ENCODE measurements around the gene SIRPG. TPM values are rescaled to one million over a fixed set of nuclear protein-coding genes. Genes with fewer than 3 reads are reported as not detected.

Gene SIRPG
- total and polyA plus RNA-seq, 10 of the 15 experiments (the other 5 are each of a cell fraction or from before 2014, with no cell fraction given) = 1.1 to 13.0 (median 4.1) TPM

GRCh38 chr20:1688886-1689538 lies 31.4 kb upstream of the SIRPG start:
- in situ Hi-C loops (cut with MboI) (no loop called here), intact Hi-C loops (cut with micrococcal nuclease; ENCODE audit: unreplicated experiment) (no loop called here)
- RAD21 ChIA-PET (ENCODE audit: unreplicated experiment) = no interaction called here
- Histone ChIP-seq H4K20me1 (ENCODE audit: control insufficient read depth, insufficient read depth) (no peaks in the 10 kb centered on the region), H3K9ac (ENCODE audit: control insufficient read depth, insufficient read depth, low read length) (no peak overlapping the region), H3K79me2 (ENCODE audit: control insufficient read depth, insufficient read depth, low read length) (no peaks in the 10 kb centered on the region), H3K27ac (ENCODE audit: control insufficient read depth, insufficient read depth) (no peak overlapping the region), H3K4me2 (ENCODE audit: control insufficient read depth, insufficient read depth) (no peak overlapping the region), H3K4me1 (ENCODE audit: control insufficient read depth, insufficient read depth, low read length) (no peaks in the 10 kb centered on the region), H3K27me3 (replicated peaks in 1 of 2; ENCODE audit: control insufficient read depth in 2 of 2, insufficient read depth in 2 of 2, low read length in 1 of 2) (0 out of 4 replicates have a peak, but pooled peaks cover 0 to 3% of the 10 kb centered on the region in 2 experiments), H2AFZ (ENCODE audit: control insufficient read depth, low read depth, low read length) (no peak overlapping the region), H3K4me3 (no peak overlapping the region), H3K9me3 (replicated peaks; ENCODE audit: control insufficient read depth, insufficient read depth, low read length) (no peaks in the 10 kb centered on the region), H3K36me3 (ENCODE audit: control insufficient read depth in 2 of 2, insufficient read depth in 2 of 2, low read length in 1 of 2) (no peaks in the 10 kb centered on the region)
- WGBS (ENCODE audit: insufficient coverage, insufficient replicate concordance, low lambda C conversion rate, missing lambda C conversion rate) = 23% methylated on average over 4 of the region's 4 CpGs
- ATAC-seq (no peak), FAIRE-seq (no peak), DNase-seq (ENCODE audit: low read depth, low spot score) (no peak)
- SMC1A ChIA-PET (ENCODE audit: uncharacterized antibody, unreplicated experiment) = interaction anchor here (1.0 kb wide), 1 partner anchor 12 kb away, joined by 3 read pairs; no protein-coding TSS in a partner anchor
- CTCF ChIA-PET = no interaction called here
- POLR2A ChIA-PET = no interaction called here
- BruUV-seq (replicated peaks) = no TSS peak
- no peak for TF ChIP-seq HDAC6 (IDR thresholded peaks at IDR 0.05; ENCODE audit: unreplicated experiment)
- TF ChIP-seq BHLHE40 (IDR thresholded peaks at IDR 0.05; ENCODE audit: borderline replicate concordance in 1 of 2, low read depth in 2 of 2, low read length in 1 of 2) = no peak
- TF ChIP-seq MEF2A (IDR thresholded peaks at IDR 0.05; ENCODE audit: insufficient read depth, low read depth, low read length) = no peak
- no peak for TF ChIP-seq FOXM1 (IDR thresholded peaks at IDR 0.05; ENCODE audit: low read depth, low read length)
- TF ChIP-seq, protein P1, sequence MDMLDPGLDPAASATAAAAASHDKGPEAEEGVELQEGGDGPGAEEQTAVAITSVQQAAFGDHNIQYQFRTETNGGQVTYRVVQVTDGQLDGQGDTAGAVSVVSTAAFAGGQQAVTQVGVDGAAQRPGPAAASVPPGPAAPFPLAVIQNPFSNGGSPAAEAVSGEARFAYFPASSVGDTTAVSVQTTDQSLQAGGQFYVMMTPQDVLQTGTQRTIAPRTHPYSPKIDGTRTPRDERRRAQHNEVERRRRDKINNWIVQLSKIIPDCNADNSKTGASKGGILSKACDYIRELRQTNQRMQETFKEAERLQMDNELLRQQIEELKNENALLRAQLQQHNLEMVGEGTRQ (IDR thresholded peaks at IDR 0.05; ENCODE audit: borderline replicate concordance, low read depth, low read length) = no peak
- no peak for TF ChIP-seq RB1 (IDR thresholded peaks at IDR 0.05; ENCODE audit: borderline replicate concordance)
- TF ChIP-seq, protein P2, sequence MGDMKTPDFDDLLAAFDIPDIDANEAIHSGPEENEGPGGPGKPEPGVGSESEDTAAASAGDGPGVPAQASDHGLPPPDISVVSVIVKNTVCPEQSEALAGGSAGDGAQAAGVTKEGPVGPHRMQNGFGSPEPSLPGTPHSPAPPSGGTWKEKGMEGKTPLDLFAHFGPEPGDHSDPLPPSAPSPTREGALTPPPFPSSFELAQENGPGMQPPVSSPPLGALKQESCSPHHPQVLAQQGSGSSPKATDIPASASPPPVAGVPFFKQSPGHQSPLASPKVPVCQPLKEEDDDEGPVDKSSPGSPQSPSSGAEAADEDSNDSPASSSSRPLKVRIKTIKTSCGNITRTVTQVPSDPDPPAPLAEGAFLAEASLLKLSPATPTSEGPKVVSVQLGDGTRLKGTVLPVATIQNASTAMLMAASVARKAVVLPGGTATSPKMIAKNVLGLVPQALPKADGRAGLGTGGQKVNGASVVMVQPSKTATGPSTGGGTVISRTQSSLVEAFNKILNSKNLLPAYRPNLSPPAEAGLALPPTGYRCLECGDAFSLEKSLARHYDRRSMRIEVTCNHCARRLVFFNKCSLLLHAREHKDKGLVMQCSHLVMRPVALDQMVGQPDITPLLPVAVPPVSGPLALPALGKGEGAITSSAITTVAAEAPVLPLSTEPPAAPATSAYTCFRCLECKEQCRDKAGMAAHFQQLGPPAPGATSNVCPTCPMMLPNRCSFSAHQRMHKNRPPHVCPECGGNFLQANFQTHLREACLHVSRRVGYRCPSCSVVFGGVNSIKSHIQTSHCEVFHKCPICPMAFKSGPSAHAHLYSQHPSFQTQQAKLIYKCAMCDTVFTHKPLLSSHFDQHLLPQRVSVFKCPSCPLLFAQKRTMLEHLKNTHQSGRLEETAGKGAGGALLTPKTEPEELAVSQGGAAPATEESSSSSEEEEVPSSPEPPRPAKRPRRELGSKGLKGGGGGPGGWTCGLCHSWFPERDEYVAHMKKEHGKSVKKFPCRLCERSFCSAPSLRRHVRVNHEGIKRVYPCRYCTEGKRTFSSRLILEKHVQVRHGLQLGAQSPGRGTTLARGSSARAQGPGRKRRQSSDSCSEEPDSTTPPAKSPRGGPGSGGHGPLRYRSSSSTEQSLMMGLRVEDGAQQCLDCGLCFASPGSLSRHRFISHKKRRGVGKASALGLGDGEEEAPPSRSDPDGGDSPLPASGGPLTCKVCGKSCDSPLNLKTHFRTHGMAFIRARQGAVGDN (IDR thresholded peaks at IDR 0.05) = no peak
- TF ChIP-seq, protein P3, sequence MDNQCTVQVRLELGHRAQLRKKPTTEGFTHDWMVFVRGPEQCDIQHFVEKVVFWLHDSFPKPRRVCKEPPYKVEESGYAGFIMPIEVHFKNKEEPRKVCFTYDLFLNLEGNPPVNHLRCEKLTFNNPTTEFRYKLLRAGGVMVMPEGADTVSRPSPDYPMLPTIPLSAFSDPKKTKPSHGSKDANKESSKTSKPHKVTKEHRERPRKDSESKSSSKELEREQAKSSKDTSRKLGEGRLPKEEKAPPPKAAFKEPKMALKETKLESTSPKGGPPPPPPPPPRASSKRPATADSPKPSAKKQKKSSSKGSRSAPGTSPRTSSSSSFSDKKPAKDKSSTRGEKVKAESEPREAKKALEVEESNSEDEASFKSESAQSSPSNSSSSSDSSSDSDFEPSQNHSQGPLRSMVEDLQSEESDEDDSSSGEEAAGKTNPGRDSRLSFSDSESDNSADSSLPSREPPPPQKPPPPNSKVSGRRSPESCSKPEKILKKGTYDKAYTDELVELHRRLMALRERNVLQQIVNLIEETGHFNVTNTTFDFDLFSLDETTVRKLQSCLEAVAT (IDR thresholded peaks at IDR 0.05) = no peak
- no peak for TF ChIP-seq CBFB (IDR thresholded peaks at IDR 0.05; ENCODE audit: low read depth)
- no peak for TF ChIP-seq PAX5 (IDR thresholded peaks at IDR 0.05; ENCODE audit: borderline replicate concordance, low read depth, low read length)
- TF ChIP-seq NR2C1 (IDR thresholded peaks at IDR 0.05) = no peak
- TF ChIP-seq LARP7 (IDR thresholded peaks at IDR 0.05) = no peak
- TF ChIP-seq TCF3 (IDR thresholded peaks at IDR 0.05; ENCODE audit: borderline replicate concordance, insufficient read depth, low read depth, low read length) = no peak
- TF ChIP-seq PML (IDR thresholded peaks at IDR 0.05; ENCODE audit: low read length) = no peak
- no peak for TF ChIP-seq E4F1 (IDR thresholded peaks at IDR 0.05; ENCODE audit: borderline replicate concordance, partially characterized antibody)

All from GM12878 (cell line).